T-helper 1 cell treated with Interleukin-12 subunit alpha and Interleukin-12 subunit beta and Interleukin-4 antibody, amounts not matched to agents 30 μg/mL and 1 μg/mL, for 36 hours (primary cell): ENCODE data around the gene ZNF804A.

Source experiments
- H3K27ac Mint-ChIP-seq: one replicate; pipeline ENCODE4 v1.8.0; 2021; ENCODE audit warnings: mild to moderate bottlenecking, mixed read lengths
- H3K27me3 Mint-ChIP-seq: one replicate; pipeline ENCODE4 v1.8.0; 2021; ENCODE audit warnings: low read depth, mixed read lengths
- H3K36me3 Mint-ChIP-seq: one replicate; pipeline ENCODE4 v1.8.0; 2021; ENCODE audit warnings: low read depth, mixed read lengths
- H3K4me1 Mint-ChIP-seq: one replicate; pipeline ENCODE4 v1.8.0; 2021; ENCODE audit warnings: low read depth, mixed read lengths
- H3K4me3 Mint-ChIP-seq: one replicate; pipeline ENCODE4 v1.8.0; 2021; ENCODE audit warnings: mild to moderate bottlenecking, moderate library complexity, mixed read lengths
- H3K9me3 Mint-ChIP-seq: one replicate; pipeline ENCODE4 v1.8.0; 2021; ENCODE audit warnings: mixed read lengths

ZNF804A gene

DNA sequence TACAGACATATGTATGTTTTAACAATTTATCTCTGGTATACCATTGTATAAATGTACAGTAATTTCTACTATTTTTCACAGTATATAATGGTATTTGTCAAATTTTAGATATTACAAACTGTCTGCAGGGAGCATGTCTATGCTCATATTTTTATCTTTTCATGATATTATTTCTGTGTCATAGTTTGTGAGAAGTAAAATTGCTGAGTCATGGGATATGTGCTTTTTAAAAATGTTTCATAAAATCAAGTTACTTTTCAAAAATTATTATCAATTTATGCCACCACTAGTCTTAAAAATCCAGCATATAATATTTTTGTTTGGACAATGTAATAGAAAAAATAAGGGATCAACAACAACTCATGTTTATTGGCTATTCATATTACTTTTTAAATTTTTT is 9.1 kb upstream of the ZNF804A start:
- peaks cover 2% of the 10 kb centered on the region for H3K27me3 Mint-ChIP-seq
- no peak overlapping the region for H3K27ac Mint-ChIP-seq
- no peaks in the 10 kb centered on the region for H3K4me1 Mint-ChIP-seq
- no peak overlapping the region for H3K4me3 Mint-ChIP-seq
- H3K36me3 Mint-ChIP-seq: no peaks in the 10 kb centered on the region
- no peaks in the 10 kb centered on the region for H3K9me3 Mint-ChIP-seq

DNA sequence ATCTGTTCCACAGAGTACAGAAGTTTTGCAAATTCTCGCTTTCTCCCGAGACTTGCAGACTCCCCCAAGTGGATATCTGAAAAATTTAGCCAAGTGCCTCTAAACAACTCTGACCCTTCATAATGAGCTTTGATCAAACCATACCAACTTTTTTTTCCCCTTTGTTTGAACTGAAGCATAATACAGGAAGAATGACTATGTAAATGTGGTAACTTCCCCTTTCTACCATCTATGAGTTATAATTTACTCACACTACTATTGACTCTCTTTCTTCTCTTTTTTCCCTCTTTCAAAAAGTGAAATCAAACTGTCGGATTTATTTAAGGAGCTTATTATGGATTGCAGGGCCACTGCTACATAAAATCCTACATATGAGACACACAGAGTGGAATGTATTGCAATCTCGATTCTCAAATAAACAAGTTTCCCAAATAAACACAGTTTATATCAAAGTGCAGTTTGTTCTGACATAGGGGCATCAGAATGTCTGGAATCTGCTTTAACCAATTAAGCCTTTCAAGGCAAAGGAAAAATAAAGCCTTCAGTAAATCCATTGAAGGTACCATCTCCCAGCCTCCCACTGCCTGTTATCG is 1.4 kb upstream of the ZNF804A start:
- Mint-ChIP-seq H3K27ac (no peak overlapping the region), H3K36me3 (peaks cover 2% of the 10 kb centered on the region), H3K9me3 (no peaks in the 10 kb centered on the region), H3K4me3 (no peak overlapping the region), H3K27me3 (peaks cover 62% of the 10 kb centered on the region), H3K4me1 (peaks cover 4% of the 10 kb centered on the region)

DNA sequence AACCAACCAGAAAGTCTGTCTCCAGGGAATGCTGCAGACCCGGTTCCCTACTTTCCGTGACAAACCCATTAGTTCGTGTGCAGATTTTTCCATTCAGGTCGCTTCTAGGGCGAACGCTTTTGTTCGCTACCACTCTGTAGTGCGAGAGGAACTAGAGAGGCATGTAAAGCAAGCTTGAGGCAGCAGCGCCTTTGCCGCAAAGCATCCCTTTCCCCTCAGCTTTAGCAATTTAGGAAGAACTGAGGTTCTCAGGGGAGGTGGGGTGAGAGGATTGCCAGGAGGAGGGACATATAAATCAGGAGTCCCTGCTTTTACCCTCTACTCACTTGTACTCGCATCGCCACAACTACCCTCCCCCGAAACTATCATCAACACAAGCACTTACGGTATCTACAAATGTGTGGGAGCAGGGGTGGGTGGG is 748 bp upstream of the ZNF804A start:
- peaks cover 2% of the 10 kb centered on the region for H3K36me3 Mint-ChIP-seq
- no peak overlapping the region for H3K27ac Mint-ChIP-seq
- H3K9me3 Mint-ChIP-seq: no peaks in the 10 kb centered on the region
- peaks cover 62% of the 10 kb centered on the region for H3K27me3 Mint-ChIP-seq
- peaks cover 4% of the 10 kb centered on the region for H3K4me1 Mint-ChIP-seq
- H3K4me3 Mint-ChIP-seq: peak overlapping the region; percentile 31

DNA sequence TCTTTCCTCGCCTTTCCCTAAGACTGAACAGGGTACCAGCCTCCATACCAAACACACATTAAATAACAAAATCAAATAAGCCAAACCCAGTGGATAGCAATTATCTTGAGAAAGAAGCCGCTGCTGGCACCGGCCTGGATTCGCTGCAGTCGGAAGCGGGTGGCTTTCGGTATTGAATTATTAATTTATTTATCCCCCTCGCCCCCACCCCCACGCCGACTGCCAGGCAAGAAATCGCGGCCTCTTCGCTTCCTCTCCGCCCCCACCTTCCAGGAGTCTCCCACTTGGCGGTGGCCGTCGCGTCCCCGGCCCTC is 370 bp upstream of the ZNF804A start:
- H3K27ac Mint-ChIP-seq: no peak overlapping the region
- peaks cover 2% of the 10 kb centered on the region for H3K36me3 Mint-ChIP-seq
- H3K9me3 Mint-ChIP-seq: no peaks in the 10 kb centered on the region
- H3K27me3 Mint-ChIP-seq: peaks cover 62% of the 10 kb centered on the region
- H3K4me3 Mint-ChIP-seq: peak overlapping the region; percentile 31
- H3K4me1 Mint-ChIP-seq: peaks cover 4% of the 10 kb centered on the region

DNA sequence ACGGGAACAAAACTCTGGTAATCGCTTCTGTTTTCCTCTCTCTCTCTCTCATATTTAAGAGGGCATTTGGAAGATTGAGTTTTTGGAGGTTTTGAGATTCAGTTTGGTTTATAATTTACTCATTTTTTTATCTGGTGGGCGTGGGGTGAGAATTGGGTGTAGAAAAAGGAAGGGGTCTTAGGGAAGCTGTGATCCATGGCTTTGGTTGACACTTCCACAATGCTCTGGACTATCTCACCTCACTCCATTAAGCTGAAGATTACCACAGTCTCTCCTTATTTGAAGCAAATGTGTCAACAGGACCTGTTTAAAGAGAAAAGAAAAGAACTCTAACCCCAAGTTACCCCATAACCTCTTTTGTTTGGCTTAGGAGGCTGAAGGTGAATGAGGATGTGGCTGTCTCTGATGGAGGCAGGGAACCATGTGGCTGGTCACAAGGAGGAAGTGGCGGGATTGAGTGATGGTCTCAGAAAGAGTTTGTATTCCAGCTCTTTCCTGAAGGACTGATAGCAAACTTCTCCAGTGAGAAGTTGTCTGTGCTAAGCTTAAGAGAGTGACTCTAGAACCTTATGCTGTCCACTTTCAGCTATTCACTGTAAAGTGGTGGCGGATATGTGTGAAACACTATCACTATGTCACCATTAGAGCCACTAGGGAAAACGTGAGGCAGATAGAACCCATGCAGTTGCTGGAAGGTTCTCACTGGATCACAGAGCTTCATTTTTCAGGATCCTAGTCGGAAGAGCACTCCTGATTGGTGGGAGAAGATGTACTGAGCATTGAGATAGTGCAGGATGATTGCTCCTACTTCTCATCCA is 934 bp downstream of the ZNF804A start:
- no peak overlapping the region for H3K27ac Mint-ChIP-seq

DNA sequence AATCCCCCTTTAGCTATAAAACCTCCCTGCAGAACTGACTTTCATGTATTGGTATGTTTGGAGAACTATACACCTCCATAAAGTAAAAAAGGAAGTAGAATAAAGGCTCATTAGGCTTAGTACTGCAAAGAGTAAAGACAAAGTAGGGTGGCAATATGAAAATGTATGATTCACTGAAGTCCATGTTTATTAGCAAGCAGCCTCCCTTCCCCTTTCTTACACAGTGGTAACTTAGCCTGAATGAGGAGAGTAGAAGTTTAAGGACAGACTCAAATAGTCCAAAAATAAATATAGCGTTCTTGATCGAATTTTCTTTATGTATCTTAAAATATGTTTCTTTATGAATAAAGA is 1.5 kb downstream of the ZNF804A start:
- no peaks in the 10 kb centered on the region for H3K9me3 Mint-ChIP-seq
- no peak overlapping the region for H3K27ac Mint-ChIP-seq
- H3K27me3 Mint-ChIP-seq: peaks cover 56% of the 10 kb centered on the region
- H3K36me3 Mint-ChIP-seq: peaks cover 2% of the 10 kb centered on the region
- peaks cover 4% of the 10 kb centered on the region for H3K4me1 Mint-ChIP-seq
- H3K4me3 Mint-ChIP-seq: no peak overlapping the region

More for the DNA sequence above, 934 bp downstream of the ZNF804A start:
- no peaks in the 10 kb centered on the region for H3K9me3 Mint-ChIP-seq
- peaks cover 4% of the 10 kb centered on the region for H3K4me1 Mint-ChIP-seq
- peaks cover 59% of the 10 kb centered on the region for H3K27me3 Mint-ChIP-seq
- H3K36me3 Mint-ChIP-seq: peaks cover 2% of the 10 kb centered on the region
- H3K4me3 Mint-ChIP-seq: peak overlapping the region; percentile 70

DNA sequence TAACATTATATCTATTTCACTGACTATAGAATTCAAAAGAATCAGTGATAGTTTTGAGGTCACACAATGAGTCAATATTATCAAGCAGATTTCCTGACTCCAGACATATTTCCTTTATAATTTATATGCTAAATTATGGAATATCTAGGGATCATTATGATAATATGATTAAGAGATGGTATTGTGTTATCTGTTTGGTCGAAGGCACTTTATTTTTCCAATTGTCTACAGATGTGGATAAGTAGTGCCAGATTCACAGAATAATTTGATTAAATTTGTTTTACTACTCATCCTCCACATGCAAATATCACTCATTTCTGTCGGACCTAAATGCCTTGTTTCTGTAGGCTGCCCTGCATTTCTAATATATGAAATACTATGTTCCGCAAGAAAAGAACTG is 4.4 kb downstream of the ZNF804A start:
- no peaks in the 10 kb centered on the region for H3K9me3 Mint-ChIP-seq
- peaks cover 2% of the 10 kb centered on the region for H3K36me3 Mint-ChIP-seq
- H3K27ac Mint-ChIP-seq: no peak overlapping the region
- no peak overlapping the region for H3K4me3 Mint-ChIP-seq
- peaks cover 4% of the 10 kb centered on the region for H3K4me1 Mint-ChIP-seq
- H3K27me3 Mint-ChIP-seq: peaks cover 33% of the 10 kb centered on the region

DNA sequence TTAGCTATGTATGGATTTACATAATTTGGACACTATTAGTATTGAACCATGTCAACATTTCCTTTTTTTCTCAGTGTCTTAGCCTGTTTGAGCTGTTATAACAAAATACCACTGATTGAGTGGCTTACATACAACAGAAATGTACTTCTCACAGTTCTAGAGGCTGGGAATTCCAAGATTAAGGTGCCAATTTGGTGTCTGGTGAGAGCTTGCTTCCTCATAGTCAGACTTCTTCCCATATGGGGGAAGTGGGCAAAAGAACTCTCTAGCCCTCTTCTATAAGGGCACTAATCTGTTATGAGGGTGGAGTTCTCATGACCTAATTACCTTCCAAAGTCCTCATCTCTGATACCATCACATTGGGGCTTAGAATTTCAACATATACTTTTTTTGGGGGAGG is 12.6 kb downstream of the ZNF804A start:
- Mint-ChIP-seq H3K27me3 (no peaks in the 10 kb centered on the region), H3K9me3 (peaks cover 3% of the 10 kb centered on the region), H3K4me1 (no peaks in the 10 kb centered on the region), H3K27ac (no peak overlapping the region), H3K4me3 (no peak overlapping the region), H3K36me3 (no peaks in the 10 kb centered on the region)

DNA sequence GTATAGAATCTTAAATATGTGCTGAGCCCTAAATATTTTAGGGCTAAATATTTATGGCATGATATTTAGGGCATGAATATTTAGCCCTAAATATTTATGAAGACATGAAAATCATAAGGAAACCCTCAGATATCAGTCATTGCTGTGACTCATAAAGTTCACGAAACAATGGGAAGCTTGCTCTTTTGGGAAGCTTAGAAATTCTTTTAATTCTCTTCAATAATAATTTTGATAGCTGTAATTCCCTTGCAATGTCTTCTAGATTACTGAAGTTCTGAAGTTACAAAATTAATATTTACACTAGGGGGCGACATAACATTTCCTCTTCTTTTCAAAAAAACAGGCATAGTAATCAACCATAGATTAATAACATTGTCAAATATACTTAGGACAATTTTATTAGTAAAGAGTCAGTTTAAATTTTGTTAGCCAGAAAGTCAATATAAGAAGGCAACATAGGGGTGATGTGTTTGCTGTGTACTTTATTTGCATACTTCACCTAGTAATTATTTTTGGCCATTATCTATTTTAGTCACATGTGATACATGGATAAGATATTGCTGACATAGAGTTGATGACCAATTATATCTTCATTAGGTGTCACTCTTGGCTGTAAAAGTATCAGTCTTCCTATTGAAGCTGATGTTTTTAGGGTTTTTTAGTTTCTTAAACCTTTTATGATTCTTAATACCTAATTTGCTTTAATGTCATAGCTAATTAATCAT is 13.2 kb downstream of the ZNF804A start:
- H3K4me1 Mint-ChIP-seq: no peaks in the 10 kb centered on the region
- peaks cover 3% of the 10 kb centered on the region for H3K9me3 Mint-ChIP-seq
- no peak overlapping the region for H3K27ac Mint-ChIP-seq
- H3K4me3 Mint-ChIP-seq: no peak overlapping the region
- no peaks in the 10 kb centered on the region for H3K27me3 Mint-ChIP-seq
- H3K36me3 Mint-ChIP-seq: no peaks in the 10 kb centered on the region

DNA sequence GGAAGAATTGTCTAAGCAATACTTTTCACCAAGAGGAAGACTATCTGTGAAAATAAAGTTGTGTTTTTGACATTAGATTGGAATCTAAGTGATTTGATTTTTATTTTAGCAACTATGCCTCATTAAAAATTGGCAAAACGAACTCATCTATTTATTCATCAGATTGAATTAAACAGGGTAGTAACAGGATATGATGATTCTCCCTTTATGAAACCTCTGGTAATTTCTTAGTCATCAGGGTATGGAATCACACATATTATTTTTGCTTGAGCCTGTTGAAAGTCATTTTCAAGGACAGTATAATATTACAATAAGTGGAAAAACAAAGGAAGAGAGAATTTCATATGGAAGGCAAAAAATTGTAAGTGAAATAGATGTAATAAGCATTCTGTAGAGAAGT is 22.0 kb downstream of the ZNF804A start:
- Mint-ChIP-seq H3K27ac (no peak overlapping the region), H3K9me3 (peaks cover 3% of the 10 kb centered on the region), H3K27me3 (no peaks in the 10 kb centered on the region), H3K4me1 (no peaks in the 10 kb centered on the region), H3K4me3 (no peak overlapping the region), H3K36me3 (no peaks in the 10 kb centered on the region)

DNA sequence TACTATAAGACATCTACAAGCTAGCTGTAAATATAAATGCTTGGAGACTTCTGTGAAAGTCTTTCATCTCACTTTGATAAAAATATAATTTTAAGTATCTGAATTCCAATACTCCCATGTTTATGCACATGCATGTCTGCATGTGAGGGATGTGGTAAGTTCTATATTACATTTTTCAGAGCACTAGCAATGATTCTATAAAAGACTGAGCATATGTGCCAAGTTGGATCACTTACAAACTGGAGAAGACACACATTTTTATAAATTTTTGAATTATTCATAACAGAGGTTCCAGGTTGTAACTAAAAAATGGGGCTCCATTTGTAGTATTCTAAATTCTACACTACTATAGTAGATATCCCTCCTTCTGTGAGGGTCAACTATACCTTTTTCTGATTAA is 26.0 kb downstream of the ZNF804A start:
- Mint-ChIP-seq H3K9me3 (no peaks in the 10 kb centered on the region), H3K4me3 (no peak overlapping the region)

DNA sequence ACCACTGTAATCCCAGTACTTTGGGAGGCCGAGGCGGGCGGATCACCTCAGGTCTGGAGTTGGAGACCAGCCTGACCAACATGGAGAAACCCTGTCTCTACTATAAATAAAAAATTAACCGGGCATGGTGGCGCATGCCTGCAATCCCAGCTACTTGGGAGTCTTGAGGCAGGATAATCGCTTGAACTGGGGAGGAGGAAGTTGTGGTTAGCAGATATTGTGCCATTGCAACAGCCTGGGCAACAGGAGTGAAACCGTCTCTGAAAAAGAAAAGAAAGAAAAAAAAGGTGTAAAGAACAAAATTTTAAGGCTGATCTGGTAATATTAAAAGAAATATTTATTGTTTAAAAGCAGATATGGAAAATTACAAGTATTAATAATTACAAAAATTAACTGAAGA is 29.7 kb downstream of the ZNF804A start:
- no peaks in the 10 kb centered on the region for H3K36me3 Mint-ChIP-seq
- no peak overlapping the region for H3K4me3 Mint-ChIP-seq
- H3K4me1 Mint-ChIP-seq: no peaks in the 10 kb centered on the region
- no peaks in the 10 kb centered on the region for H3K27me3 Mint-ChIP-seq
- H3K9me3 Mint-ChIP-seq: no peaks in the 10 kb centered on the region
- no peak overlapping the region for H3K27ac Mint-ChIP-seq

More for the DNA sequence above, 26.0 kb downstream of the ZNF804A start:
- no peaks in the 10 kb centered on the region for H3K27me3 Mint-ChIP-seq
- no peaks in the 10 kb centered on the region for H3K36me3 Mint-ChIP-seq
- H3K27ac Mint-ChIP-seq: no peak overlapping the region
- H3K4me1 Mint-ChIP-seq: no peaks in the 10 kb centered on the region

DNA sequence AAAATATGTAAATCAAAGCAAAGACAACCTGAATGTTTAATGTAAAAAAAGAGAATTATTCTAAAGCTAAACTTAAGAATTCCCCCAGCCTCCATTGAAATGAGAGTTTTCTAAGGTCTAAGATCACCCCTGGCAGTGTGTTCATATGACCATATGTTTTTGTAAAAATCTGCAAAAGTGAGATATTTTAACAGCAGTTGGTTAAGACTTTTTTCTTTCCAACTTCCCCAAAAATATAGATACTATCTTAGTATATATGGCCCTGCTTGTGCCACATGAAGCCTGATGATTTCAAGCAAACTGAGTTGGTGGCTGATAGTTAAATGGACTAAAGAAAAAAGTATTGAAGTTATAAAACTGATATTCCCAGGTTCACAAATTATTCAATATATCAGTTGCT is 35.4 kb downstream of the ZNF804A start:
- Mint-ChIP-seq H3K4me1 (no peaks in the 10 kb centered on the region), H3K9me3 (no peaks in the 10 kb centered on the region), H3K27ac (no peak overlapping the region), H3K36me3 (no peaks in the 10 kb centered on the region), H3K4me3 (no peak overlapping the region), H3K27me3 (no peaks in the 10 kb centered on the region)

DNA sequence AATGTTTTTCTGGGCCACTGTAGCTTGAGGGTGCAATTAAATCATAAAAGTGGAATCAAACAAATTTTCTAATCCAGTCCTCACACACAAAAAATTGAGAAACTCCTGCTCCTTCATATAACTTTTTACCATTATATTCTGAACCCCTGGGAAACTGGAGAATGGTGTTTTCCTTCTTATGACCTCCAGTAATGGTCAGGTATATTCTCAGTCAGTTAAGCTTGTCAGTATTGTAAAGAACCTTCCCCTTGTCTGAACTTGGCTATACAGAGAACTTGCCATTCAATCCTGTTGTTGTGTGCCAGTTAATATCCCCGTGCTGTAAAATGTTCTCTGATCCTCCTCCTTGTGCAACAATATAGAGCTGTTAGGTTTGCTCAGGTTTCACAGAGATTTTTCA is 39.5 kb downstream of the ZNF804A start:
- Mint-ChIP-seq H3K4me3 (no peak overlapping the region), H3K4me1 (no peaks in the 10 kb centered on the region), H3K27me3 (no peaks in the 10 kb centered on the region), H3K9me3 (no peaks in the 10 kb centered on the region), H3K27ac (no peak overlapping the region), H3K36me3 (no peaks in the 10 kb centered on the region)

DNA sequence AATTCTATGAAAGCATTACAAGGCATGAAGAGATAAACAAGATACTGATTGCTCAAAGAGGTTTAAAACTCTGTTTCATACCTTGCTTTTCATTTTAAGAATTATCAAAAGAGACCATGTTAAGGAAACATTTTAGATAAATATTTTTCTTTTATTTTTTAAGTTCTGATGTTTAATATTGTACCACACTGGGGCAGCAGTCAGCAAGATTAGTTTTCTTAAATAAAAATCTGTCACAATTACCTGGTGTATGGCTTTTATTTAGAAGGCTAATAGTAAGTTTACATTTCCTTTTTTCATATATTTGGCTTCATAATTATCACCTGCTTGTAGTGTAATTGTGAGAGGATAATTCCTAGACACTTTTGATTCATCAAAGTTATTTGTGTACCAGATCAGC is 46.4 kb downstream of the ZNF804A start:
- Mint-ChIP-seq H3K9me3 (no peaks in the 10 kb centered on the region), H3K4me1 (no peaks in the 10 kb centered on the region), H3K27ac (no peak overlapping the region), H3K27me3 (no peaks in the 10 kb centered on the region), H3K36me3 (no peaks in the 10 kb centered on the region), H3K4me3 (no peak overlapping the region)
